A549 (cell line): ENCODE measurements around the gene TMEM123. TPM values are rescaled to one million over a fixed set of nuclear protein-coding genes. Genes with fewer than 3 reads are reported as not detected.
A peak's percentile ranks its signal among the peaks of the same experiment; 100 is the strongest.

Source experiments
- ATAC-seq, 2 experiments: fragments of 200-7000 bp in 1 of 2; fragments of >200 bp in 1 of 2; cut with Nextera tagmentation in 1 of 2; cut with Tn5 transposase in 1 of 2; 3 replicates each; pipeline versions ENCODE4 v1.8.0 to v1.9.1; 2018 to 2020; ENCODE audit warnings: mild to moderate bottlenecking in 1 of 2, moderate library complexity in 1 of 2
- CTCF ChIA-PET: fragments of 300-600 bp; sonication (Branson Sonifier 250); formaldehyde crosslinking; extraction: SDS; loops from one replicate; lab custom pipeline; 2021; ENCODE audit warnings: antibody characterized with exemption, inconsistent platforms; lab: Yijun Ruan, JAX
- POLR2A ChIA-PET: fragments of 350-600 bp; formaldehyde crosslinking; extraction: SDS; loops from one replicate; lab custom pipeline; 2021; ENCODE audit warnings: antibody characterized with exemption, inconsistent platforms; lab: Yijun Ruan, JAX
- DNase-seq, 2 experiments: peaks; one replicate each; pipeline versions ENCODE4 v3.0.0 to v3.0.0-alpha.2; 2011 to 2016; ENCODE audit warnings: low read depth in 1 of 2, low spot score in 1 of 2
- FAIRE-seq: peaks from 2 replicates; lab custom pipeline; 2011; peaks lifted over from hg19 to GRCh38; lab: Jason Lieb, UNC
- H3K27ac ChIP-seq, 2 experiments: fragments of >200 bp; sonication (Bioruptor Twin); formaldehyde crosslinking; 3 replicates each; pipeline ENCODE4 v1.5.1; 2016 to 2017
- H3K4me1 ChIP-seq: fragments of >200 bp; sonication (Bioruptor Twin); formaldehyde crosslinking; 3 replicates; pipeline ENCODE4 v1.6.1; 2016
- H3K4me2 ChIP-seq: fragments of >200 bp; sonication (Bioruptor Twin); formaldehyde crosslinking; 3 replicates; pipeline ENCODE4 v1.6.1; 2016
- H3K4me3 ChIP-seq: fragments of >200 bp; sonication (Bioruptor Twin); formaldehyde crosslinking; 3 replicates; pipeline ENCODE4 v1.5.1; 2016
- H3K9me3 ChIP-seq: fragments of >200 bp; sonication (Bioruptor Twin); formaldehyde crosslinking; 3 replicates; pipeline ENCODE4 v1.6.1; 2016
- ATOH8 ChIP-seq: fragments of 250-450 bp; sonication (Bioruptor Pico); IDR thresholded peaks from 2 replicates; pipeline ENCODE4 v1.5.0; 2020; ENCODE audit warnings: low read depth, mild to moderate bottlenecking, moderate library complexity
- CBX2 ChIP-seq: fragments of 200-600 bp; sonication (generic); IDR thresholded peaks from 2 replicates; pipeline ENCODE4 v1.6.1; 2016; ENCODE audit warnings: low read depth, mild to moderate bottlenecking, borderline replicate concordance
- CHD4 ChIP-seq: fragments of 200-600 bp; sonication (generic); IDR thresholded peaks from 2 replicates; pipeline ENCODE4 v1.6.1; 2016; ENCODE audit warnings: antibody characterized with exemption, mild to moderate bottlenecking, borderline replicate concordance
- EHMT2 ChIP-seq: fragments of 200-600 bp; sonication (generic); IDR thresholded peaks from 2 replicates; pipeline ENCODE4 v1.6.1; 2016; ENCODE audit warnings: antibody characterized with exemption, low read depth, mild to moderate bottlenecking, moderate library complexity
- ESRRA ChIP-seq: fragments of 150-350 bp; IDR thresholded peaks from 2 replicates; pipeline ENCODE4 v1.6.1; 2014; ENCODE audit warnings: mild to moderate bottlenecking, low read length, borderline replicate concordance
- FOSB ChIP-seq: fragments of 250-450 bp; sonication (Bioruptor Pico); IDR thresholded peaks from 2 replicates; pipeline ENCODE4 v1.5.0; 2020; ENCODE audit warnings: mild to moderate bottlenecking, moderate library complexity
- GATA3 ChIP-seq: IDR thresholded peaks from 2 replicates; pipeline ENCODE4 v1.6.1; 2012; ENCODE audit warnings: borderline replicate concordance
- HES2 ChIP-seq: fragments of >200 bp; sonication (Bioruptor Twin); formaldehyde crosslinking; IDR thresholded peaks from 2 replicates; pipeline ENCODE4 v1.6.1; 2016
- HEYL ChIP-seq: fragments of 250-450 bp; sonication (Bioruptor Pico); IDR thresholded peaks from 2 replicates; pipeline ENCODE4 v1.8.0; 2021; ENCODE audit warnings: mild to moderate bottlenecking, moderate library complexity
- HOXB13 ChIP-seq: fragments of 250-450 bp; sonication (Bioruptor Pico); IDR thresholded peaks from 2 replicates; pipeline ENCODE4 v1.5.0; 2020; ENCODE audit warnings: low read depth, mild to moderate bottlenecking, moderate library complexity
- HOXB5 ChIP-seq: fragments of 250-450 bp; sonication (Bioruptor Pico); IDR thresholded peaks from 2 replicates; pipeline ENCODE4 v1.5.0; 2020; ENCODE audit warnings: mild to moderate bottlenecking, moderate library complexity
- KDM5A ChIP-seq: fragments of 200-600 bp; sonication (generic); IDR thresholded peaks from 2 replicates; pipeline ENCODE4 v1.6.1; 2016; ENCODE audit warnings: antibody characterized with exemption, mild to moderate bottlenecking
- MAFK ChIP-seq: fragments of 450-650 bp; IDR thresholded peaks from 2 replicates; pipeline ENCODE4 v1.6.1; 2014; ENCODE audit not compliant: partially characterized antibody
- NFE2L2 ChIP-seq: fragments of 150-350 bp; conservative IDR thresholded peaks from 2 replicates; pipeline ENCODE4 v1.6.1; 2014; ENCODE audit warnings: low read length
- PHF8 ChIP-seq: fragments of 200-600 bp; sonication (generic); IDR thresholded peaks from 2 replicates; pipeline ENCODE4 v1.6.1; 2016; ENCODE audit warnings: low read depth, mild to moderate bottlenecking, antibody characterized with exemption, moderate library complexity, borderline replicate concordance
- RAD21 ChIP-seq, 2 experiments: fragments of >200 bp in 1 of 2; sonication (Bioruptor Twin) in 1 of 2; formaldehyde crosslinking in 1 of 2; IDR thresholded peaks in 1 of 2; conservative IDR thresholded peaks in 1 of 2; 2 replicates in 1 of 2; 3 replicates in 1 of 2; pipeline ENCODE4 v1.6.1; 2012 to 2018; ENCODE audit warnings: inconsistent platforms in 1 of 2
- REST ChIP-seq: fragments of 200-600 bp; sonication (generic); IDR thresholded peaks from 2 replicates; pipeline ENCODE4 v1.6.1; 2016; ENCODE audit warnings: antibody characterized with exemption, mild to moderate bottlenecking, moderate library complexity
- RFX5 ChIP-seq: fragments of 450-650 bp; IDR thresholded peaks from 2 replicates; pipeline ENCODE4 v1.7.1; 2014; ENCODE audit warnings: antibody characterized with exemption, mild to moderate bottlenecking, moderate library complexity
- SMC3 ChIP-seq: fragments of >200 bp; sonication (Bioruptor Twin); formaldehyde crosslinking; IDR thresholded peaks from 3 replicates; pipeline ENCODE4 v1.6.1; 2018; ENCODE audit warnings: inconsistent platforms
- SREBF2 ChIP-seq: fragments of 450-650 bp; IDR thresholded peaks from 2 replicates; pipeline ENCODE4 v1.6.1; 2014; ENCODE audit warnings: mild to moderate bottlenecking, moderate library complexity
- TP53 ChIP-seq: fragments of 250-450 bp; sonication (Bioruptor Pico); IDR thresholded peaks from 2 replicates; pipeline ENCODE4 v1.5.0; 2021; ENCODE audit warnings: mild to moderate bottlenecking, moderate library complexity
- ZC3H11A ChIP-seq: fragments of 450-650 bp; IDR thresholded peaks from 2 replicates; pipeline ENCODE4 v1.6.1; 2014; ENCODE audit warnings: antibody characterized with exemption, mild to moderate bottlenecking
- ZSCAN20 ChIP-seq: fragments of 250-450 bp; sonication (Bioruptor Pico); IDR thresholded peaks from 2 replicates; pipeline ENCODE4 v1.8.0; 2022; ENCODE audit warnings: mild to moderate bottlenecking, moderate library complexity
- WGBS: methylation state at CpG from one replicate; pipeline ENCODE4 v1.1.6; 2017; ENCODE audit errors: missing lambda C conversion rate; 5-methylcytosine and 5-hydroxymethylcytosine counted together
- polyA plus RNA-seq, 4 experiments: library from polyadenylated mRNA; depleted of rRNA in 3 of 4; stranded (reverse); fragments of >200 nt; fragmentation: RNase III in 1 of 4; extraction: RNeasy Plus Mini Kit Qiagen cat#74134 plus additional on column Dnase treatment in 1 of 4; gene quantifications; 2 replicates in 3 of 4; 3 replicates in 1 of 4; pipeline ENCODE4 v1.2.3, GENCODE V29; 2011 to 2017
- TF ChIP-seq, protein P1 (sequence below): IDR thresholded peaks from 2 replicates; pipeline ENCODE4 v1.6.1; 2012
- TF ChIP-seq, protein P2 (sequence below): fragments of 450-650 bp; IDR thresholded peaks from 2 replicates; pipeline ENCODE4 v1.6.1; 2014; ENCODE audit warnings: antibody characterized with exemption

TMEM123 gene
- polyA plus RNA-seq, 2 of the 4 experiments (the other 2 are of a cell fraction) = 199 to 458 TPM

DNA sequence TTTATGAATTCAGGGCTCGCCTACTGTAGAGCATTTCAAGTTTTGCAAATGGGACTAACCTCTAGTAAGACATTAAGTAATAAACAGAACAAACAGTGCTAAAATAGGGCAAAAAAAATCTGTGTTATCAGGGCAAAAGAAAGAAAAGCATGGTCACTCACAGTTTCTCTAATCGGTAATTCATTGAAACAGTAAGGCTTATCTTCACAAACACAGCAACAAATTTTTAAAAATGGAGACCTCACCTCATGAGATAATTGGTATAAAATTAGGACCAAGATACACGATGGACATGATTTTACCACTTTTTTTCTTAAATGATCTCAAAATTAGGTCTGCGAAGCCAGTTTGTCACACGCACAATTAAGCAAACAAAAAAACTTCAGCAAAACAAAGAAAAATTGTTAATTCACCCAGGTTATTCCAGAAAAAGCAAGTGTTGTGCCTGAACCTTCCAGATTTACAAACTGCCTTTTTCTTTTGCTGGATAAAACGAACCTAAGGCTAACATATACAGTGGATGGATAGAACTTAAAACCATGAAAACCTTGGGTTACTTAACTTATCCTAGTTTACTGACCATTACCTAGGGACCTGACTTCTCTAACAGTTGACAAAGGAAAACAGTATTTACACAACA lies 1.4 kb downstream of the TMEM123 start:
- CTCF ChIA-PET = interaction anchor here (1.1 to 1.2 kb wide), 3 partner anchors 9 to 162 kb away, joined by 3 to 7 read pairs (median 6); no protein-coding TSS in a partner anchor
- H3K4me1 ChIP-seq = peaks cover 75% of the 10 kb centered on the region
- no peak for ATAC-seq

GRCh38 chr11:102449651-102450570 lies 2.7 kb downstream of the TMEM123 start:
- no peak for FAIRE-seq
- Histone ChIP-seq H3K4me1 (peaks cover 69% of the 10 kb centered on the region), H3K4me3 (peak overlapping the region; percentile 80; the same call in 1 of the 3 replicates), H3K9me3 (no peaks in the 10 kb centered on the region), H3K27ac (0 out of 6 replicates have a peak overlapping the region, but pooled peaks of 1 of the 2 experiments have one; percentile 13)
- 81% methylated on average over 7 of the region's 7 CpGs for WGBS
- CTCF ChIA-PET = interaction anchor here (0.7 kb wide), 1 partner anchor 95 kb away, joined by 3 read pairs; no protein-coding TSS in a partner anchor
- POLR2A ChIA-PET = no interaction called here
- TF ChIP-seq ESRRA = no peak
- no peak for TF ChIP-seq REST
- TF ChIP-seq HOXB13 (CRISPR knock-in tag) = no peak
- no peak for TF ChIP-seq TP53
- TF ChIP-seq HEYL = no peak
- TF ChIP-seq, protein P1, sequence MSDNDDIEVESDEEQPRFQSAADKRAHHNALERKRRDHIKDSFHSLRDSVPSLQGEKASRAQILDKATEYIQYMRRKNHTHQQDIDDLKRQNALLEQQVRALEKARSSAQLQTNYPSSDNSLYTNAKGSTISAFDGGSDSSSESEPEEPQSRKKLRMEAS = no peak
- TF ChIP-seq ATOH8 (CRISPR knock-in tag) = no peak
- no peak for TF ChIP-seq SREBF2
- TF ChIP-seq PHF8 = no peak
- no peak for TF ChIP-seq GATA3
- TF ChIP-seq HES2 = no peak
- TF ChIP-seq ZSCAN20 (CRISPR knock-in tag) = no peak
- no peak for TF ChIP-seq SMC3
- TF ChIP-seq, protein P2, sequence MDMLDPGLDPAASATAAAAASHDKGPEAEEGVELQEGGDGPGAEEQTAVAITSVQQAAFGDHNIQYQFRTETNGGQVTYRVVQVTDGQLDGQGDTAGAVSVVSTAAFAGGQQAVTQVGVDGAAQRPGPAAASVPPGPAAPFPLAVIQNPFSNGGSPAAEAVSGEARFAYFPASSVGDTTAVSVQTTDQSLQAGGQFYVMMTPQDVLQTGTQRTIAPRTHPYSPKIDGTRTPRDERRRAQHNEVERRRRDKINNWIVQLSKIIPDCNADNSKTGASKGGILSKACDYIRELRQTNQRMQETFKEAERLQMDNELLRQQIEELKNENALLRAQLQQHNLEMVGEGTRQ = no peak
- TF ChIP-seq CBX2 = no peak
- no peak for TF ChIP-seq HOXB5 (CRISPR knock-in tag)
- TF ChIP-seq NFE2L2 = no peak
- no peak for TF ChIP-seq MAFK
- TF ChIP-seq KDM5A = no peak
- no peak for TF ChIP-seq ZC3H11A
- TF ChIP-seq, all 56 proteins: peak for 0
- peak overlapping the region; percentile 90 for H3K4me2 ChIP-seq
- ATAC-seq = no peak
- DNase-seq = no peak

More for the DNA sequence above, 1.4 kb downstream of the TMEM123 start:
- H3K27ac ChIP-seq = peak overlapping the region; percentile 96
- no peak for TF ChIP-seq RFX5
- TF ChIP-seq FOSB (CRISPR knock-in tag) = no peak
- TF ChIP-seq EHMT2 = no peak
- no peak for TF ChIP-seq RAD21 (conservative IDR thresholded peaks at IDR 0.05 in 1 of 2, IDR thresholded peaks at IDR 0.05 in 1 of 2)
- no peak for TF ChIP-seq CHD4
- H3K4me3 ChIP-seq = peak overlapping the region; percentile 80
- FAIRE-seq (no peak), DNase-seq (no peak)
- POLR2A ChIA-PET = interaction anchor here (0.8 to 1.0 kb wide), 2 partner anchors 43 to 101 kb away, joined by 3 to 4 read pairs; no protein-coding TSS in a partner anchor
- WGBS = 10% methylated on average over 6 of the region's 6 CpGs
- no peaks in the 10 kb centered on the region for H3K9me3 ChIP-seq
- H3K4me2 ChIP-seq = peak overlapping the region; percentile 90
